B cell (primary cell): Measurements from ENCODE around the gene SCGB1D2. TPM values are rescaled to one million over a fixed set of nuclear protein-coding genes. Genes with fewer than 3 reads are reported as not detected.
"Not testable (repeated sequence)": the region's sequence is repeated elsewhere in the genome, so short reads cannot be mapped to it uniquely, and the experiment has no call there.

Experiments
- ATAC-seq: fragments of 200-7000 bp; cut with Tn5 transposase; one replicate; pipeline ENCODE4 v1.10.0; 2021; ENCODE audit warnings: low read depth, mild to moderate bottlenecking, moderate number of reproducible peaks, moderate library complexity
- CTCF ChIA-PET: fragments of 350-600 bp; sonication (Branson Sonifier 250); formaldehyde crosslinking; loops from one replicate; lab custom pipeline; 2021; ENCODE audit warnings: antibody characterized with exemption, inconsistent platforms; lab: Charles Lee
- POLR2A ChIA-PET: fragments of 350-600 bp; sonication (Branson Sonifier 250); formaldehyde crosslinking; loops from one replicate; lab custom pipeline; 2021; ENCODE audit warnings: antibody characterized with exemption; lab: Charles Lee
- DNase-seq: peaks from one replicate; pipeline ENCODE4 v3.0.0; 2013
- H2AFZ ChIP-seq: 2 replicates; pipeline ENCODE4 v1.6.1; 2012; ENCODE audit warnings: mild to moderate bottlenecking, low read depth, low read length; ENCODE audit not compliant: insufficient read depth, poor library complexity, severe bottlenecking
- H3K27ac ChIP-seq, 2 donors: 1 replicate in 1 of 2; 2 replicates in 1 of 2; pipeline ENCODE4 v1.5.1; 2012 to 2013; ENCODE audit warnings: low read length in 2 of 2, mild to moderate bottlenecking in 2 of 2, moderate library complexity in 1 of 2
- H3K27me3 ChIP-seq, 4 experiments: fragments of 200-600 bp in 1 of 4; sonication (generic) in 1 of 4; replicated peaks in 1 of 4; 1 replicate in 2 of 4; 2 replicates in 2 of 4; pipeline versions ENCODE4 v1.6.1 to v1.7.0; 2013 to 2016; ENCODE audit warnings: low read length in 3 of 4, mild to moderate bottlenecking in 2 of 4, mixed read lengths in 1 of 4, moderate library complexity in 1 of 4; ENCODE audit not compliant: insufficient read depth in 4 of 4, control insufficient read depth in 3 of 4; ENCODE audit errors: control extremely low read depth in 1 of 4
- H3K36me3 ChIP-seq, 2 experiments: replicated peaks in 1 of 2; 1 replicate in 1 of 2; 2 replicates in 1 of 2; pipeline versions ENCODE4 v1.6.1 to v1.7.1; 2013; ENCODE audit warnings: low read length in 1 of 2; ENCODE audit not compliant: insufficient read depth in 2 of 2, control insufficient read depth in 1 of 2; ENCODE audit errors: control extremely low read depth in 1 of 2, extremely low read depth in 1 of 2
- H3K4me1 ChIP-seq, 2 donors: fragments of 200-600 bp in 1 of 2; sonication (generic) in 1 of 2; 1 replicate in 1 of 2; 2 replicates in 1 of 2; pipeline versions ENCODE4 v1.5.1 to v1.6.1; 2013 to 2017; ENCODE audit warnings: low read length in 2 of 2; ENCODE audit not compliant: control insufficient read depth in 2 of 2, insufficient read depth in 2 of 2
- H3K4me2 ChIP-seq: replicated peaks from 2 replicates; pipeline ENCODE3; 2012; ENCODE audit warnings: mild to moderate bottlenecking, low read depth, low read length; ENCODE audit not compliant: poor library complexity, severe bottlenecking
- H3K4me3 ChIP-seq, 5 experiments: fragments of 200-600 bp in 1 of 5; sonication (generic) in 1 of 5; 1 replicate in 3 of 5; 2 replicates in 2 of 5; pipeline versions ENCODE4 v1.5.1 to v1.7.0; 2011 to 2016; ENCODE audit warnings: low read length in 4 of 5, mild to moderate bottlenecking in 4 of 5, low read depth in 2 of 5, control low read depth in 1 of 5, moderate library complexity in 1 of 5; ENCODE audit not compliant: insufficient read depth in 1 of 5; ENCODE audit errors: control extremely low read depth in 1 of 5, extremely low read depth in 1 of 5
- H3K79me2 ChIP-seq: fragments of 200-600 bp; sonication (generic); one replicate; pipeline ENCODE4 v1.6.0; 2016; ENCODE audit warnings: low read length; ENCODE audit not compliant: control insufficient read depth, insufficient read depth
- H3K9ac ChIP-seq: fragments of 200-600 bp; sonication (generic); 2 replicates; pipeline ENCODE4 v1.6.1; 2017; ENCODE audit warnings: mild to moderate bottlenecking, low read length, moderate library complexity
- H3K9me3 ChIP-seq, 3 donors: one replicate each; pipeline versions ENCODE4 v1.6.1 to v1.7.1; 2013; ENCODE audit warnings: low read length in 2 of 3; ENCODE audit not compliant: control insufficient read depth in 2 of 3, insufficient read depth in 1 of 3; ENCODE audit errors: control extremely low read depth in 1 of 3
- H4K20me1 ChIP-seq: 2 replicates; pipeline ENCODE4 v1.6.0; 2012; ENCODE audit warnings: mild to moderate bottlenecking, low read length; ENCODE audit not compliant: insufficient read depth, control insufficient read depth, poor library complexity, severe bottlenecking
- H3K27ac Mint-ChIP-seq: one replicate; pipeline ENCODE4 v1.8.0; 2021; ENCODE audit warnings: mixed read lengths
- H3K27me3 Mint-ChIP-seq: one replicate; pipeline ENCODE4 v1.8.0; 2021; ENCODE audit warnings: mixed read lengths
- H3K4me1 Mint-ChIP-seq: one replicate; pipeline ENCODE4 v1.8.0; 2021; ENCODE audit warnings: mixed read lengths
- H3K4me3 Mint-ChIP-seq: one replicate; pipeline ENCODE4 v1.8.0; 2021; ENCODE audit warnings: mixed read lengths
- H3K9me3 Mint-ChIP-seq: one replicate; pipeline ENCODE4 v1.8.0; 2022; ENCODE audit warnings: mixed read lengths; ENCODE audit not compliant: insufficient read depth
- EZH2 ChIP-seq: IDR thresholded peaks from 2 replicates; pipeline ENCODE4 v1.6.1; 2012; ENCODE audit warnings: borderline replicate concordance, low read depth, mild to moderate bottlenecking, moderate library complexity, low read length; ENCODE audit not compliant: insufficient read depth, poor library complexity, severe bottlenecking
- WGBS: methylation state at CpG from one replicate; pipeline ENCODE4 v1.1.5; 2013; ENCODE audit warnings: missing lambda C conversion rate; ENCODE audit not compliant: insufficient coverage; 5-methylcytosine and 5-hydroxymethylcytosine counted together
- intact Hi-C: fragments of 100-400 bp; cut with micrococcal nuclease; formaldehyde crosslinking; loops from one replicate; pipeline ENCODE4 v1.10.0; 2022
- polyA plus RNA-seq: library from polyadenylated mRNA; depleted of rRNA; stranded (reverse); fragments of >200 nt; gene quantifications from 2 replicates; pipeline ENCODE4 v1.2.3, GENCODE V29; 2012
- total RNA-seq, 2 donors: library from RNA; stranded (reverse); fragments of 120-200 nt in 1 of 2; gene quantifications; 1 replicate in 1 of 2; 2 replicates in 1 of 2; pipeline versions ENCODE4 v1.2.3 to v1.2.4, GENCODE V29; 2013 to 2022
- TF ChIP-seq, protein P1 (sequence below): fragments of 200-600 bp; IDR thresholded peaks from one replicate; pipeline ENCODE4 v1.8.0; 2022; ENCODE audit warnings: antibody characterized with exemption, mild to moderate bottlenecking

The SCGB1D2 gene
- total and polyA plus RNA-seq, 2 donors (not counting 1 experiment from before 2014, with no cell fraction given) = not detected

DNA sequence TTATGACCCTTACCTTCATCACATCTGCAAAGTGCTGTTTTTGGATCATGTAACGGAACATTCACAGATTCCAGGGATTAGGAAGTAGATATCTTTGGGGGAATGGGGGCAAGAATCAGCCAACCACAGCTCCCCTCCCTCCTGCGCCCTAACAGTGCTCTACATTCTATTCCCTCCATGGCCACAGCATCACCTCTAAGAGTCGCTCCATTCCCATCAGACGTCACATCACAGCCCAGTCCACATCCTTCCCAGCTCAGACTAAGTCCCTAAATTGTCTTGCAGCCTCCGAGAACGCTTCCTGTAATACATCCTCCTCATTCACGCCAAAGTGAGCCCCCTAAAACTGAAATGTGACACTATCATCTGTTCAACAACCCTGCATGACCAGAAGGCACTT is 46.1 kb upstream of the SCGB1D2 start:
- 42% methylated on average over 5 of the region's 7 CpGs for WGBS
- H3K4me2 ChIP-seq = no peak overlapping the region
- POLR2A ChIA-PET = no interaction called here
- CTCF ChIA-PET = no interaction called here
- Mint-ChIP-seq H3K4me3 (no peak overlapping the region), H3K27ac (no peak overlapping the region), H3K27me3 (peaks cover 45% of the 10 kb centered on the region), H3K9me3 (no peaks in the 10 kb centered on the region), H3K4me1 (no peaks in the 10 kb centered on the region)
- no peak overlapping the region for H3K9ac ChIP-seq
- H2AFZ ChIP-seq = no peak overlapping the region
- no peak overlapping the region for H3K27ac ChIP-seq
- DNase-seq (no peak), ATAC-seq (no peak)
- TF ChIP-seq, protein P1, sequence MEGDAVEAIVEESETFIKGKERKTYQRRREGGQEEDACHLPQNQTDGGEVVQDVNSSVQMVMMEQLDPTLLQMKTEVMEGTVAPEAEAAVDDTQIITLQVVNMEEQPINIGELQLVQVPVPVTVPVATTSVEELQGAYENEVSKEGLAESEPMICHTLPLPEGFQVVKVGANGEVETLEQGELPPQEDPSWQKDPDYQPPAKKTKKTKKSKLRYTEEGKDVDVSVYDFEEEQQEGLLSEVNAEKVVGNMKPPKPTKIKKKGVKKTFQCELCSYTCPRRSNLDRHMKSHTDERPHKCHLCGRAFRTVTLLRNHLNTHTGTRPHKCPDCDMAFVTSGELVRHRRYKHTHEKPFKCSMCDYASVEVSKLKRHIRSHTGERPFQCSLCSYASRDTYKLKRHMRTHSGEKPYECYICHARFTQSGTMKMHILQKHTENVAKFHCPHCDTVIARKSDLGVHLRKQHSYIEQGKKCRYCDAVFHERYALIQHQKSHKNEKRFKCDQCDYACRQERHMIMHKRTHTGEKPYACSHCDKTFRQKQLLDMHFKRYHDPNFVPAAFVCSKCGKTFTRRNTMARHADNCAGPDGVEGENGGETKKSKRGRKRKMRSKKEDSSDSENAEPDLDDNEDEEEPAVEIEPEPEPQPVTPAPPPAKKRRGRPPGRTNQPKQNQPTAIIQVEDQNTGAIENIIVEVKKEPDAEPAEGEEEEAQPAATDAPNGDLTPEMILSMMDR = no peak
- no peak for TF ChIP-seq EZH2
- H3K4me1 ChIP-seq = no peaks in the 10 kb centered on the region
- intact Hi-C loops = no loop called here
- no peaks in the 10 kb centered on the region for H4K20me1 ChIP-seq
- no peaks in the 10 kb centered on the region for H3K9me3 ChIP-seq
- H3K4me3 ChIP-seq = no peak overlapping the region
- H3K36me3 ChIP-seq = no peaks in the 10 kb centered on the region
- H3K27me3 ChIP-seq = peaks cover 0 to 18% (median 2%) of the 10 kb centered on the region in 4 experiments
- no peaks in the 10 kb centered on the region for H3K79me2 ChIP-seq

DNA sequence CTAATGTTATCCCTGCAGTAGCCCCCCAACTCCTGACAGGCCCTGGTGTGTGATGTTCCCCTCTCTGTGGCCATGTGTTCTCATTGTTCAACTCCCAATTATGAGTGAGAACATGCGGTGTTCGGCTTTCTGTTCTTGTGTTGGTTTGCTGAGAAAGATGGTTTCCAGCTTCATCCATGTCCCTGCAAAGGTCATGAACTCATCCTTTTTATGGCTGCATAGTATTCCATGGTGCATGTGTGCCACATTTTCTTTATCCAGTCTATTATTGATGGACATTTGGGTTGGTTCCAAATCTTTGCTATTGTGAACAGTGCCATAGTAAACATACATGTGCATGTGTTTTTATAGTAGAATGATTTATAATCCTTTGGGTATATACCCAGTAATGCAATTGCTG is 44.6 kb upstream of the SCGB1D2 start:
- intact Hi-C loops = not testable (repeated sequence)

More for the DNA sequence above, 44.6 kb upstream of the SCGB1D2 start:
- H3K79me2 ChIP-seq, H3K9me3 ChIP-seq, H3K9ac ChIP-seq, H3K27ac ChIP-seq, ATAC-seq, H3K4me3 ChIP-seq, H3K4me1 ChIP-seq, H2AFZ ChIP-seq, DNase-seq, CTCF ChIA-PET, H3K27ac Mint-ChIP-seq, H4K20me1 ChIP-seq, H3K4me2 ChIP-seq, H3K36me3 ChIP-seq, H3K4me3 Mint-ChIP-seq, H3K4me1 Mint-ChIP-seq, H3K9me3 Mint-ChIP-seq, POLR2A ChIA-PET: not testable (repeated sequence)
- WGBS = no CpG with 5 or more reads among the region's 2 CpGs
- peaks cover 53% of the 10 kb centered on the region for H3K27me3 Mint-ChIP-seq
- peaks cover 0 to 16% (median 0%) of the 10 kb centered on the region in 4 experiments for H3K27me3 ChIP-seq
